Right cardiac atrium (tissue), 5 donors: Measurements from ENCODE around the gene S100A9. TPM values are rescaled to one million over a fixed set of nuclear protein-coding genes. Genes with fewer than 3 reads are reported as not detected.

ENCODE experiments used
- ATAC-seq, 2 donors: fragments of 200-7000 bp; cut with Tn5 transposase; one replicate each; pipeline versions ENCODE4 v1.8.0 to v1.9.1; 2020; ENCODE audit warnings: moderate library complexity in 2 of 2, mild to moderate bottlenecking in 1 of 2
- DNase-seq, 3 donors: peaks; one replicate each; pipeline ENCODE4 v3.0.0-alpha.2; 2020
- H3K27ac ChIP-seq: one replicate; pipeline ENCODE4 v1.5.1; 2013; ENCODE audit warnings: mild to moderate bottlenecking, low read length, control low read depth, moderate library complexity
- H3K27me3 ChIP-seq: one replicate; pipeline ENCODE4 v1.6.1; 2013; ENCODE audit not compliant: control insufficient read depth, insufficient read depth
- H3K4me1 ChIP-seq: one replicate; pipeline ENCODE4 v1.6.1; 2013; ENCODE audit warnings: low read length; ENCODE audit not compliant: control insufficient read depth, insufficient read depth
- H3K4me3 ChIP-seq: one replicate; pipeline ENCODE4 v1.5.1; 2013; ENCODE audit warnings: low read length, control low read depth
- H3K9me3 ChIP-seq: one replicate; pipeline ENCODE4 v1.6.1; 2013; ENCODE audit warnings: low read length; ENCODE audit not compliant: control insufficient read depth
- WGBS: extraction: QIAGEN DNeasy Blood & Tissue Kit; methylation state at CpG from one replicate; pipeline ENCODE4 v1.1.7; 2013; 5-methylcytosine and 5-hydroxymethylcytosine counted together
- intact Hi-C, 4 donors: fragments of 100-400 bp; cut with DNase I; formaldehyde crosslinking; loops; one replicate each; pipeline versions ENCODE4 v1.11.0 to v1.14.0; 2022 to 2023
- polyA plus RNA-seq: library from polyadenylated mRNA; stranded (reverse); fragments of 200-250 nt; gene quantifications from one replicate; pipeline ENCODE4 v1.2.3, GENCODE V29; 2013
- total RNA-seq, 4 donors: library from RNA; stranded (reverse); fragmentation: NEBNext Ultra II Directional; extraction: Animal tissue kit (Norgen Biotek cat#: 25700); gene quantifications; one replicate each; pipeline ENCODE4 v1.2.1, GENCODE V29; 2021
- donor health status: healthy with polysubstance abuse.
- donor health status: DM: no; HTN: yes; CAD: no.
- donor health status: DM: no; HTN: no; CAD: no.
- donor health status: DM: no; HTN: yes; CAD: no; lungs with severe emphysema.
- donor health status: DM: yes; HTN: yes; CAD: no.

S100A9 gene
- total and polyA plus RNA-seq, 5 donors = 48.6 to 167 (median 131) TPM

DNA sequence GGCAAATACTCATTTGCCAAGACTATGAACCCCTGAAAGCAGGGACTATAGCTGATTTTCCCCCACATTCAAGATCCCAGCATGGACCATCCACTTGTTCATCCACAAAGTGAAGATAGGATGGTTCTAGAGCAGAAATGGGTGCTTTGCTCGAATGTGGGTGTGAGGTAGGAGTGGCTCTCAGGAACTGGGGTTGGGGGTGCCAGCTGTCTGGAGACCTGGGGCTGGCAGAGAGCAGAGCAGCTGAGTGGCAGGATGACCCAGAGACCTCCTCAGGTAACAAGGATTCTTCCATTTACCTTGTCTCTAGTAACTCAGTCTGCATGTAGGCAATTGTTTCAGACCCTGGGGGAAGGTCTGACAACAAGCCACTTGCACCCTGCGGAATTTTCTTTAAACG lies 6.0 kb downstream of the S100A9 start:
- intact Hi-C loops = no loop called here
- H3K9me3 ChIP-seq = no peaks in the 10 kb centered on the region
- no peak overlapping the region for H3K27ac ChIP-seq
- no peaks in the 10 kb centered on the region for H3K4me1 ChIP-seq
- H3K27me3 ChIP-seq = no peaks in the 10 kb centered on the region
- ATAC-seq (no peak), DNase-seq (no peak)
- 71% methylated on average over 3 of the region's 3 CpGs for WGBS
- no peak overlapping the region for H3K4me3 ChIP-seq

GRCh38 chr1:153364156-153364555 lies 6.5 kb downstream of the S100A9 start:
- ATAC-seq = no peak
- DNase-seq = no peak
- H3K4me3 ChIP-seq = no peak overlapping the region
- H3K9me3 ChIP-seq = no peaks in the 10 kb centered on the region
- no peaks in the 10 kb centered on the region for H3K4me1 ChIP-seq
- H3K27me3 ChIP-seq = no peaks in the 10 kb centered on the region
- no peak overlapping the region for H3K27ac ChIP-seq
- intact Hi-C loops = no loop called here

DNA sequence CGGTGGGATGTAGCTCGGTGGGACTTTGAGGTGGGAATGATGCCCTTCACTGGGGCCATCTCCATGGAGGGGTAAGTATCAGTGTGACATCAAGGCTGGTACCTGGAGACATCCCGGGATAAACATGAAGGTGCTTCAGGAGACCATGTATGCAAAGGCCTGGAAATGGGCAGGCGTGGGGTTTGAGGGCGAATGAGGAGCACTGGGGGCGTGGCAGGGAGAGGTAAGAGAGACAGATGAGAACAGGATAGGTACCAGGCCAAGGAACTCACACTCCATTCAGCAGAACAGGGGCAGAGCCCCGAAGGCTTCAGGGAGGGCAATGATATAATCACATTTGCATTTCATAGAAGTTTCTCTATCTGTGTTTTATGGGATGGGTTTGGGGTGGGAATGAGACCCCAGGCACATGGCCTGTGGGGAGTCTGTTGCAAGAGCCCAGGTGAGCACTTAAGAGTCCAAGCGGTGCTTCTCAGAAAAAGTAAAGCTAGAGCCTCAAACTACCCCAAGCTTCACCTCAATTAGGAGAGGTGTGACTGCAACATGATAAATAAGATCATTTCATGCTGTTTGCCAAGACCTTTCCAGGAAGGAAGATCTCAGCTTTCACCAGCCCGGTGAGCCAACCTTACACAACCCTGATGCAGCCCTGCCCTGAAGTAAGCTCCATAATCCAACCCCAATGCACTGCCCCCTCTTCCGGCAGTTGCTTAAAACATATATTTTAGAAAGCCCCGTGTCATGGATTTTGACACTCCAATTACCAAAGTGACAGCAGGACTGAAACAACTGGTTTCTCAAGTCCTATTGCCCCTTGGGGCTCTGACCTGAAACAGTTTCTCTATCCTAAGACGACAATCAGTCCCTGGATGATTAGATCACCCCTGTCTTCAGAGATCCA lies 7.4 kb downstream of the S100A9 start:
- Histone ChIP-seq H3K4me3 (no peak overlapping the region), H3K4me1 (no peaks in the 10 kb centered on the region), H3K27me3 (no peaks in the 10 kb centered on the region), H3K9me3 (no peaks in the 10 kb centered on the region), H3K27ac (no peak overlapping the region)
- intact Hi-C loops = no loop called here
- no peak for DNase-seq
- ATAC-seq = no peak
- 77% methylated on average over 12 of the region's 12 CpGs for WGBS

GRCh38 chr1:153365696-153366095 lies 8.0 kb downstream of the S100A9 start:
- Histone ChIP-seq H3K4me3 (no peak overlapping the region), H3K27ac (no peak overlapping the region), H3K9me3 (no peaks in the 10 kb centered on the region), H3K27me3 (no peaks in the 10 kb centered on the region), H3K4me1 (no peaks in the 10 kb centered on the region)
- no peak for ATAC-seq
- no peak for DNase-seq
- intact Hi-C loops = no loop called here
- WGBS = 59% methylated on average over 8 of the region's 8 CpGs

DNA sequence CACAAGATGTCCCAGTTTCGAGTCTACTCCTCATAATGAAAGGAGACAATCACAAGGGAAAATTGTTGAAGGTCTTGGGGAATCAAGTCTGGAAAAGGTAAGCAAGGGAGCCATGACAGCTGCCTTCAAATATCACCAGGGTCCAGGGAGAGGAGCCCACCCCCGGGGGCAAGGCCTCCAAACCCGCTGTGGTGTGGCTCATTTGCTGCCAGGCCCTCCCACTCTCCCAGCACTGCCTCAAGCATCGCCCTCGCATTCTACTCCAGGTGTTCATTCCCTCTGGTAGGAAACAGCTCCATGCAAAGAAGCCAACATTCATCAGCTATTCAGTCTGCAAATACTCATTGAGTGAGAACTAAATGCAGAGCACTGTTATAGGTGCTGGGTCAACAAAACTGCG lies 8.6 kb downstream of the S100A9 start:
- no peak for DNase-seq
- WGBS = 76% methylated on average over 6 of the region's 6 CpGs
- Histone ChIP-seq H3K27me3 (no peaks in the 10 kb centered on the region), H3K4me3 (no peak overlapping the region), H3K9me3 (no peaks in the 10 kb centered on the region), H3K27ac (no peak overlapping the region), H3K4me1 (no peaks in the 10 kb centered on the region)
- ATAC-seq = no peak
- intact Hi-C loops = no loop called here

DNA sequence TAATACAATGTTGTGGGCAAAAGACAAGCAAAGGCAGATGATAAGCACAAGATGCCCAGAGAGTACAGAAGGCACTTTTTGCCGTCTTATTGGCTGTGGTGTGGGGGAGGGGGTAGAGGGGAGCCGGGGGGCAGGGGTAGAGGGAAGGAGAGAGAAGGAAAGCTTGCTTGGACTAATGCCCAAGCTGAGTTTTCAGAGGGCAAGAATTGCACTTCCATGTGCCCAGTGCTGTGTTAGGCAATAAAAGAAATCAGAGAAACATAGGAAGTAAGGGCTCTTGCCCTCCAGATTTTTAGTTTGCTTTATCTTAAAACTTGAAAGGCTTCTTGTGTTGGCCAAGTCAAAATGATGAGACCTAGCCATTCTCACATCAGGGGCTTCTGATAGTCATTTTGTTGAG lies 9.4 kb downstream of the S100A9 start:
- 58% methylated on average over 2 of the region's 2 CpGs for WGBS
- H3K4me1 ChIP-seq = no peaks in the 10 kb centered on the region
- ATAC-seq = no peak
- no peaks in the 10 kb centered on the region for H3K27me3 ChIP-seq
- H3K27ac ChIP-seq = no peak overlapping the region
- intact Hi-C loops = no loop called here
- no peak for DNase-seq
- H3K9me3 ChIP-seq = no peaks in the 10 kb centered on the region
- no peak overlapping the region for H3K4me3 ChIP-seq

DNA sequence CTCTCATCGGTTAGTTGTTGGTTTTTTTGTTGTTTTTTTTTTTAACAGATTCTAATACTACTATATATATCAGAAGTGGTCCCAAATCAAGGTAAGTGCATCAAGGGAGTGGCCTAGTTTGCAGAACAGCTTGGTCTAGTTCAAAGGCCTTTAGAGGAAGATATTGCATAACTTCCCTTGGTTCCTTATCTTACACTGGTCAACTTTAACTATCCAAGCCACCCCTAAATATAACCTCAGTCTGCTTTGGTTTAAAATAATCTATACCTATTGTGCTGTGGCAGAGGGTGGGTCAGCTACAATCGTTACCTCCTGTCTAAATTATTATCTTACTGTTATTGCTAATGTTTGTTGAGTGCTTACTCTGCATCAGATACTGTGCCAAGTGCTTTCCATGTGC lies 10.8 kb downstream of the S100A9 start:
- ATAC-seq (no peak), DNase-seq (no peak)
- H3K9me3 ChIP-seq = no peaks in the 10 kb centered on the region
- intact Hi-C loops = no loop called here
- WGBS = 62% methylated on average over 2 of the region's 2 CpGs
- H3K4me1 ChIP-seq = no peaks in the 10 kb centered on the region
- H3K4me3 ChIP-seq = no peak overlapping the region
- H3K27ac ChIP-seq = no peak overlapping the region
- H3K27me3 ChIP-seq = no peaks in the 10 kb centered on the region

- Histone ChIP-seq H3K27ac (no peak overlapping the region), H3K27me3 (no peaks in the 10 kb centered on the region), H3K4me3 (no peak overlapping the region), H3K4me1 (no peaks in the 10 kb centered on the region), H3K9me3 (no peaks in the 10 kb centered on the region)
- ATAC-seq (no peak), DNase-seq (no peak)
- intact Hi-C loops = no loop called here
- WGBS = 71% methylated on average over 3 of the region's 3 CpGs
Measured at GRCh38 chr1:153370146-153370545, 12.5 kb downstream of the S100A9 start.

- DNase-seq (no peak), ATAC-seq (no peak)
- intact Hi-C loops = no loop called here
- no peak overlapping the region for H3K4me3 ChIP-seq
- no peaks in the 10 kb centered on the region for H3K9me3 ChIP-seq
- no peak overlapping the region for H3K27ac ChIP-seq
- H3K27me3 ChIP-seq = no peaks in the 10 kb centered on the region
- 92% methylated on average over 1 of the region's 1 CpG for WGBS
- no peaks in the 10 kb centered on the region for H3K4me1 ChIP-seq
Measured at GRCh38 chr1:153371231-153371630, 13.6 kb downstream of the S100A9 start.

- no peaks in the 10 kb centered on the region for H3K4me1 ChIP-seq
- WGBS = 83% methylated on average over 2 of the region's 2 CpGs
- intact Hi-C loops = no loop called here
Measured at GRCh38 chr1:153372571-153372970, 14.9 kb downstream of the S100A9 start.

GRCh38 chr1:153374071-153374470 lies 16.4 kb downstream of the S100A9 start:
- no peak overlapping the region for H3K27ac ChIP-seq
- intact Hi-C loops = no loop called here
- whole genome bisulfite sequencing = 70% methylated on average over 2 of the region's 2 CpGs
- H3K9me3 ChIP-seq = no peaks in the 10 kb centered on the region
- no peaks in the 10 kb centered on the region for H3K4me1 ChIP-seq
- H3K4me3 ChIP-seq = no peak overlapping the region
- no peaks in the 10 kb centered on the region for H3K27me3 ChIP-seq
- no peak for ATAC-seq
- DNase-seq = no peak

More at GRCh38 chr1:153372571-153372970, 14.9 kb downstream of the S100A9 start:
- no peak overlapping the region for H3K27ac ChIP-seq
- no peak for DNase-seq
- no peak for ATAC-seq
- no peaks in the 10 kb centered on the region for H3K27me3 ChIP-seq
- no peaks in the 10 kb centered on the region for H3K9me3 ChIP-seq
- no peak overlapping the region for H3K4me3 ChIP-seq

- Histone ChIP-seq H3K27ac (no peak within 1 kb of the TSS), H3K27me3 (no peaks in the 10 kb centered on the region), H3K4me3 (no peak within 1 kb of the TSS), H3K4me1 (no peaks in the 10 kb centered on the region), H3K9me3 (no peaks in the 10 kb centered on the region)
- 91% methylated on average over 1 of the region's 1 CpG for WGBS
- no peak for ATAC-seq
- intact Hi-C loops = no loop called here
- DNase-seq = no peak
Measured at GRCh38 chr1:153375511-153375910, 17.9 kb downstream of the S100A9 start, which contains the start of gene S100A12. TSS of gene S100A12 (minus strand) at chr1:153375621. CDS start at chr1:153374592, 1,029 bp downstream.
